ENCODE results near the gene SLC4A3. TPM values are rescaled to one million over a fixed set of nuclear protein-coding genes. Genes with fewer than 3 reads are reported as not detected.

SLC4A3 gene
- total RNA-seq, 4 donors from 2014 or later, result 0.48 to 3.2 (median 2.1) TPM

GRCh38 chr2:219688560-219689445 is 61.4 kb downstream of the SLC4A3 start:
- no peak for DNase-seq (ENCODE audit: low spot score in 2 of 2)
- Histone ChIP-seq H3K4me3 (no peak overlapping the region), H3K4me1 (peaks cover 26% of the 10 kb centered on the region), H3K9me3 (no peaks in the 10 kb centered on the region), H3K27ac (no peak overlapping the region), H3K36me3 (no peaks in the 10 kb centered on the region), H3K27me3 (peaks cover 15% of the 10 kb centered on the region)
- TF ChIP-seq POLR2AphosphoS5 (IDR thresholded peaks at IDR 0.05) (no peak), POLR2A (IDR thresholded peaks at IDR 0.05) (no peak), EP300 (IDR thresholded peaks at IDR 0.05) (no peak)
- TF ChIP-seq, protein P1, sequence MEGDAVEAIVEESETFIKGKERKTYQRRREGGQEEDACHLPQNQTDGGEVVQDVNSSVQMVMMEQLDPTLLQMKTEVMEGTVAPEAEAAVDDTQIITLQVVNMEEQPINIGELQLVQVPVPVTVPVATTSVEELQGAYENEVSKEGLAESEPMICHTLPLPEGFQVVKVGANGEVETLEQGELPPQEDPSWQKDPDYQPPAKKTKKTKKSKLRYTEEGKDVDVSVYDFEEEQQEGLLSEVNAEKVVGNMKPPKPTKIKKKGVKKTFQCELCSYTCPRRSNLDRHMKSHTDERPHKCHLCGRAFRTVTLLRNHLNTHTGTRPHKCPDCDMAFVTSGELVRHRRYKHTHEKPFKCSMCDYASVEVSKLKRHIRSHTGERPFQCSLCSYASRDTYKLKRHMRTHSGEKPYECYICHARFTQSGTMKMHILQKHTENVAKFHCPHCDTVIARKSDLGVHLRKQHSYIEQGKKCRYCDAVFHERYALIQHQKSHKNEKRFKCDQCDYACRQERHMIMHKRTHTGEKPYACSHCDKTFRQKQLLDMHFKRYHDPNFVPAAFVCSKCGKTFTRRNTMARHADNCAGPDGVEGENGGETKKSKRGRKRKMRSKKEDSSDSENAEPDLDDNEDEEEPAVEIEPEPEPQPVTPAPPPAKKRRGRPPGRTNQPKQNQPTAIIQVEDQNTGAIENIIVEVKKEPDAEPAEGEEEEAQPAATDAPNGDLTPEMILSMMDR (IDR thresholded peaks at IDR 0.05), result no peak
- 29% methylated on average over 23 of the region's 23 CpGs for WGBS

DNA sequence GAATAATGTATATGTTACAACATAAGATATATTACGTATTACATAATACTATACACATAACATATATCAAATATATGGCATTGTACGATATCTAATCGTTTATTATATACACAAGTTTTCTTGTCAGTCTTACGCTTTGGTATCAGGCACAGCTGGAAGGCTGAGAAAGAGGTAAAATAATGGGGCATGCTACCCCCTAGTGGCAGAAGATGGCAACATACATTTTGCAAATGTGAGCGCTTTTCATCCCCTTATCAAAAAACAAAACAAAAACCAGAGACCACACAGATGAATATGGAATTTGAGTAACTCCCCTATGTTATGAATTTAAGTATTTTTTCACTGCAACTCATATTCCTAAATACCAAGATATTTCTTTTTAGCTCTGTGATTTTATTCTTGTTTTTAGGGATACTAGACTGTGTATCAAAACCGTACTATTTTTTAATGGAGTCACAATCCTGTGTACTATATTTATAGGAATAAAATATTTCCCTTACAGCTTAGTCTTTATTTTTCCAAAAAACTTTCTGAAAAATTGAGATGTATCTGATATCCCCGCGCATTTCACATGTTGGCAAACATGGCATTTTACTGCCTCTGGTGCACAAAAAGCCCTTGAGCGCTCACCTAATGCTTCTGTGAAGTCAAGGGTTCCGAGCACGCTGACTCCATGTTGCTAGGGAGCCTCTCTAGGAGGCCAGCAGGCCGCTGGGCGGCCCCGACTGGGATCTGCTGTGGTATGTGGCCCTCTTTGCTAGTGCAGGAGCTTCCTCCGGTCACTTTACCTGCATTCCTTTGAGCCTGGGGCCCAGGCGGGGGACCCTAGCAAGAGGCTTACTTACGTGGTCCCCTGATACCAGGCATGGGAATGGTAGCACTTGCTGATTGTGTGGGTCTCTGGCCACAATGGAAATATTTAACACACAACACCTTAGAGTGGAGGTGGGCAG is 62.5 kb downstream of the SLC4A3 start:
- no peaks in the 10 kb centered on the region for H3K9me3 ChIP-seq
- no peaks in the 10 kb centered on the region for H3K36me3 ChIP-seq
- TF ChIP-seq, protein P1 (IDR thresholded peaks at IDR 0.05), result peak; percentile 17 to 67
- TF ChIP-seq POLR2A (IDR thresholded peaks at IDR 0.05) (no peak), POLR2AphosphoS5 (IDR thresholded peaks at IDR 0.05) (no peak), EP300 (IDR thresholded peaks at IDR 0.05) (no peak)
- peaks cover 17% of the 10 kb centered on the region for H3K4me1 ChIP-seq
- H3K27ac ChIP-seq, result no peak overlapping the region
- 51% methylated on average over 17 of the region's 17 CpGs for WGBS
- DNase-seq (ENCODE audit: low spot score in 2 of 2), result no peak
- peaks cover 15% of the 10 kb centered on the region for H3K27me3 ChIP-seq
- H3K4me3 ChIP-seq, result no peak overlapping the region

GRCh38 chr2:219691571-219691970 is 64.1 kb downstream of the SLC4A3 start:
- H3K4me1 ChIP-seq, result peaks cover 10% of the 10 kb centered on the region
- H3K9me3 ChIP-seq, result no peaks in the 10 kb centered on the region
- H3K36me3 ChIP-seq, result no peaks in the 10 kb centered on the region
- H3K4me3 ChIP-seq, result no peak overlapping the region
- no peak for DNase-seq (ENCODE audit: low spot score in 2 of 2)
- 89% methylated on average over 10 of the region's 10 CpGs for WGBS
- no peak for TF ChIP-seq EP300 (IDR thresholded peaks at IDR 0.05)
- TF ChIP-seq, protein P1 (IDR thresholded peaks at IDR 0.05), result no peak
- no peak for TF ChIP-seq POLR2A (IDR thresholded peaks at IDR 0.05)
- TF ChIP-seq POLR2AphosphoS5 (IDR thresholded peaks at IDR 0.05), result no peak
- H3K27me3 ChIP-seq, result peaks cover 15% of the 10 kb centered on the region
- no peak overlapping the region for H3K27ac ChIP-seq

Other genes starting within 250 kb of the SLC4A3 start
- gene DNPEP, start 239.7 kb upstream of the SLC4A3 start, total RNA-seq, result 100 to 1,000 TPM in 1 of 4 donors, 10 to 100 TPM in 3; 66.6 to 104 (median 70.5) TPM
- gene DES, start 209.3 kb upstream of the SLC4A3 start, total RNA-seq, result 100 to 1,000 TPM in 1 of 4 donors, 10 to 100 TPM in 3; 11.4 to 100 (median 35.6) TPM
- gene SPEG, start 192.8 kb upstream of the SLC4A3 start, total RNA-seq, result 10 to 100 TPM in 1 of 4 donors, 1 to 10 TPM in 3; 6.5 to 17.2 (median 6.7) TPM
- 10 to 100 TPM; 18.3 to 31.3 (median 22.3) TPM for gene GMPPA, start 128.7 kb upstream of the SLC4A3 start, total RNA-seq
- gene ASIC4, start 113.1 kb upstream of the SLC4A3 start, total RNA-seq, result not detected
- 10 to 100 TPM; 28.8 to 62.1 (median 49.3) TPM for gene CHPF, start 83.8 kb upstream of the SLC4A3 start, total RNA-seq
- gene TMEM198, start 83.6 kb upstream of the SLC4A3 start, total RNA-seq, result 1 to 10 TPM in 3 of 4 donors, under 1 TPM in 1; 0.56 to 1.9 (median 1.4) TPM
- gene OBSL1, start 56.1 kb upstream of the SLC4A3 start, total RNA-seq, result 10 to 100 TPM; 33.2 to 75.7 (median 43.7) TPM
- gene INHA, start 55.3 kb upstream of the SLC4A3 start, total RNA-seq, result 1 to 10 TPM in 2 of 4 donors, under 1 TPM in 1, not detected in 1; 0.34 to 3.5 (median 1.5) TPM
- gene STK11IP, start 29.8 kb upstream of the SLC4A3 start, total RNA-seq, result 10 to 100 TPM; 25.3 to 68.0 (median 29.2) TPM

All from suprapubic skin (tissue), 4 donors.